ENCODE results near the gene FMO3.

FMO3 gene

DNA sequence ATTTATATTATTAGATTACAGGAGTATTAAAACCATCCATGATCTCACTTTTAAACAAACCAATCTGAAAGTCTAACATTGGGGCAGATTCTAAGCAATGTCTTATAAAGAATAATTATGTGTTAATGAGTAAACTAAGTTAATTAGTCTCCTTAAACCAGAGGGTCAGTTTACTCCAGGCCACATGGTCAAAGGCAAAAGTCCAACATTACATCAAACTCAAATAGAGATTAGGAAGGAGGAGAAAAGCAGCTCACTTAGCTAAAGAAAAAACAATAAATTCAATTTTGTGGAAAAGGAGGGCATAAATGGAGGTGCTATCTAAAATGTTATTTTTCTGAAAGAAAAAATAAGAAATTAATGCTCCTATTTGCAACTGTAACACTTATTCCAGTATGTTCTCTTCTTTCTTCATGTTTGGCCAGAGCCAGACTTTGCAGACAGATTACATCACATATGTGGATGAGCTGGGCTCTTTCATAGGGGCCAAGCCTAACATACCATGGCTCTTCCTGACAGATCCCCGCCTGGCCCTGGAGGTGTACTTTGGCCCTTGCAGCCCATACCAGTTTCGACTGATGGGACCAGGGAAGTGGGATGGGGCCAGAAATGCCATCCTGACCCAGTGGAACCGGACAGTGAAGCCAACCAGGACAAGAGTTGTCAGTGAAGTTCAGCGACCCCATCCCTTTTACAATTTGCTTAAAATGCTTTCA, 70.1 kb downstream of the FMO3 start:
- DNase-seq, result no peak

DNA sequence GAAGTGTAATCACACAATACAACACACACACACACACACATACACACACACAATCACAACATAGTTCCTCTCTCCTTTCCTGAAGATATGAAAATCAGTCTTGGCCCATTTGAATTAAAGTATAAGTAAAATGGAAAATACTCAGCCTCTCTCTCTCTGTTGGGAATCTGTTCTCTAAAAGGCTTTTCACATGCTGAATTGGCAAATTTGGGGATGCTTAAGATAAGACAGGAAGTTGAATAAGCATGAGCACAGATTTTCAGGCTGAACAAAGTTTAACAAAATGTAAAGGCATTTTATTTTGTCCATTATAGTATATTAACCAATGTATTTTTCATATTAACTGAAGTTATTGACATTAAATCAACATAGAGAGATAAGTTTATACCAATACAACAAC, 70.7 kb downstream of the FMO3 start:
- no peak for DNase-seq

DNA sequence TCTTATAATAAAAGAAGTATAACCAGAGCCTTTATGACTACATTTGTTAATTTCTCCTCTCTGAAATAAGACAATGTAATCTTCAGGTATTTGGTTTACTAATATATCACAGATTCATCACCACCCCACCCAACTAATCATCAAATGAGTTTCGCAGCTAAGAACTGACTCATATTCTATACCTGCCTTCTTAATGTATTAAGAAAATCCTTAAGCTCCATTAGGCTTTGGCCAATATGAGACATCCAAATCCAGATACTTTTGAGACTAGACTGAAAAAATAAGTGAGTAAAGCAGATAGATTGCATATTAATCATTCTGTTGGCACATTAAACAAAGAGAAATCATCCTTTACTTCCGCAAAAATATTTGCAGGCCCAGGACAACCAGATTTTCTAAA, 75.7 kb downstream of the FMO3 start:
- DNase-seq, result no peak

Data from activated CD4-positive, alpha-beta T cell treated with anti-CD3 and anti-CD28 coated beads, Interleukin-2, amount 50 U/mL, for 48 hours (primary cell).